ENCODE results near the gene LMX1A.

DNA sequence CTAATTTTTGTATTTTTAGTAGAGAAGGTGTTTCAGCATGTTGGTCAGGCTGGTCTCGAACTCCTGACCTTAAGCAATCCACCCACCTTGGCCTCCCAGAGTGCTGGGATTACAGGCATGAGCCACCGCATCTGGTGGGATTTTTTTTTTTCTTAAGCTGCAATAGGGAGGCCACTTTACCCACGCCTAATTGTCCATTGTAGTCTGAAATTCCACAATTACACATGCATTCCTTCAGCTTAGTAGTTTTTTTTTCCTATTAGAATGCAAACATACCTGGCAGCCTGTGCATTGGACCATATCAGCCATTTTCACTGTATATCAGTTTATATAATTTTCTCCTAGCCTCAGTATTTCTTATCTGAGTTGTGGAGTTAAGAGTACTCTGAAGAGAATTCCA lies 186.8 kb downstream of the LMX1A start:
- TF ChIP-seq ZFP30 (CRISPR knock-in tag; IDR thresholded peaks at IDR 0.05) (no peak), PATZ1 (CRISPR knock-in tag; IDR thresholded peaks at IDR 0.05; ENCODE audit: borderline replicate concordance) (no peak), ARNTL (CRISPR knock-in tag; IDR thresholded peaks at IDR 0.05; ENCODE audit: borderline replicate concordance, low read depth) (no peak), ZNF8 (CRISPR knock-in tag; IDR thresholded peaks at IDR 0.05) (no peak), ISL1 (CRISPR knock-in tag; IDR thresholded peaks at IDR 0.05) (no peak), TCF4 (CRISPR knock-in tag; IDR thresholded peaks at IDR 0.05; ENCODE audit: borderline replicate concordance) (no peak), PPARA (CRISPR knock-in tag; IDR thresholded peaks at IDR 0.05; ENCODE audit: borderline replicate concordance) (no peak), OSR1 (CRISPR knock-in tag; IDR thresholded peaks at IDR 0.05) (no peak)
